Hematopoietic multipotent progenitor cell treated with erythropoietin and hydrocortisone succinate and interleukin-3 and kit ligand, for 6 days (in vitro differentiated cells): ENCODE results near the gene S100A2.
"Not testable (repeated sequence)": the region's sequence is repeated elsewhere in the genome, so short reads cannot be mapped to it uniquely, and the experiment has no call there.

Experiments used
- DNase-seq: peaks from one replicate; pipeline ENCODE4 v3.0.0-alpha.2; 2015

The S100A2 gene

DNA sequence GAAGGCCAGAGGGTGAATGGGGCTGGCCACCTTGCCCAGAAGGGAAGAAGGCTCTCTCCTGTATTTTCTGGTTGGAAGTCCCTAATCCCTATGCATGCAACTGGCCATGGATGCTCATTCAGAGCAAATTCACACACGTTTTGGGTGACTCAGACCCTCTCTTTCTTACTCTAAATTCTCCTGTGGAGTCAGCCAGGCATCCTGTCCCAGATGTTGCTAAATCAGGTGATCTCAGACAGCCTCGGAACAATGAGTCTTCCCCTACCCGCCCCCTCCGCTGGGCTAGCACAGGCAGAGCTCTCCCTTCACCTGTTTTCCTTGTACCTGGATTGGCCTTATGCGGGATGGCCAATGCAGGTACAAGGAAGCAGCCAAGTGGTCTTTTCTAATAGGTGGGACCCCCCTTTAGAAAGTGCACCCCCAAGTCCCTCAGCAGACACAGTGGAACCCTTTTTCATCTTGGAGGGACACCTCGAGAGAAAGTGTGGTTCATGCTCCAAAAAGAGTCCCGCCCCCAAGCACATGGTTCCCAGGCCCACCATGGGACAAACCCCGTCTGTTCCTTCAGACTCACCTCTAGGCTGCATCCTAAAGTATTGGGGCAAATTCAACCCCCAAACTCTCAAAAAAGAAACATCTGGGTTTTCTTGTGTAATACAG is 38.5 kb downstream of the S100A2 start:
- DNase-seq, result no peak

- DNase-seq, result peak; percentile 95
Observed at GRCh38 chr1:153526132-153526543, 39.5 kb downstream of the S100A2 start.

- DNase-seq, result peak; percentile 54
Observed at GRCh38 chr1:153525088-153525728, 40.4 kb downstream of the S100A2 start.

GRCh38 chr1:153522353-153523048 is 43.1 kb downstream of the S100A2 start:
- DNase-seq, result peak; percentile 22

GRCh38 chr1:153521808-153522207 is 43.8 kb downstream of the S100A2 start:
- DNase-seq, result not testable (repeated sequence)

GRCh38 chr1:153520818-153521476 is 44.7 kb downstream of the S100A2 start:
- DNase-seq, result no peak

- DNase-seq, result not testable (repeated sequence)
Observed at GRCh38 chr1:153520137-153520691, 45.4 kb downstream of the S100A2 start.

GRCh38 chr1:153519242-153519641 is 46.4 kb downstream of the S100A2 start:
- DNase-seq, result no peak

- peak; percentile 89 for DNase-seq
Observed at GRCh38 chr1:153515504-153516394, 49.9 kb downstream of the S100A2 start.

DNA sequence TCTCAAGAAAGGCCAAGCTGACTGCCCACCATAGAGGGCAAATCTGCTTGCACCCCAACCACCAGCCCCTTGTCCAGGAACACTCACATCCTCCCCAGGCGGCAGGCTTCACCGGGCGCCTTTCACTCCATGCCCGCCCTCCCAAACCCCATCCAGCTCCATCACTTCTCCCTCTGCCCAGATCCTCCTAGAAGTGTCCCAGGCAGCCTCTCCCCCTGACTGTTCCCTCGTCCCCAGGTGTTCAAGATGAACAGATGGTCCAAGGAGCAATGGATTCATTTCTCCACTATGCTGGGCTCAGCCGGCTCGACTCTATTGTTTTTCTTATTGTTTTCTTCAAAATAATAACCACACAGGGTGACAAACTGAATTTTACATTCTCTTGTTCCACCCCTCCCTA is 52.0 kb downstream of the S100A2 start:
- DNase-seq, result no peak

DNA sequence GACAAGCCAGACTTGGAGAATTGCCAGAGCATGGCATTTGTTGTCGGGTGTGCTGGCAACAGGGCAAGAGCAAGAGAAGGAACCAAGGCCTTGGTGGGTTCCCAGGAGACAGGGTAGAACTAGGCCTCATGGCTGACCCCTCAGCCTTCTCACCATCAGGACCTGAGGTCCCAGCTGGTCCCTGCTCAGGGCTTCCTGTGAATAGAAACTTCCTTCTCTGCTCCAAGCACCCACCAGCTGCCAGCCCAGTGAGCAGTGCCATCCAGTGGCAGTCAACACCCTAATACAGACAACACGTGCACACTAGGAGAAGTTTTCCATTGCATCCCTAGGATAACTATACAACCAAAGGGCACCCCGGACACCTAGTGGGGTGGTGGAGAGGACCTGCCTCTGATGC is 52.6 kb downstream of the S100A2 start:
- DNase-seq, result no peak
